Right lobe of liver (tissue), 6 donors: ENCODE data around the gene GRB7. TPM values are rescaled to one million over a fixed set of nuclear protein-coding genes. Genes with fewer than 3 reads are reported as not detected.

Source experiments
- ATAC-seq, 4 donors: fragments of 200-7000 bp; cut with Tn5 transposase; one replicate each; pipeline ENCODE4 v1.9.1; 2020; ENCODE audit warnings: mild to moderate bottlenecking in 4 of 4, moderate library complexity in 4 of 4
- DNase-seq, 3 donors: peaks; one replicate each; pipeline ENCODE4 v3.0.0-alpha.2; 2020
- H3K27ac ChIP-seq, 3 donors: fragments of 200-600 bp; one replicate each; pipeline ENCODE4 v1.8.0; 2022
- H3K27me3 ChIP-seq, 2 donors: fragments of 200-600 bp; one replicate each; pipeline ENCODE4 v1.8.0; 2022
- H3K36me3 ChIP-seq, 4 donors: fragments of 200-600 bp; sonication (generic) in 1 of 4; one replicate each; pipeline versions ENCODE4 v1.5.1 to v1.8.0; 2017 to 2022; ENCODE audit warnings: control low read depth in 1 of 4
- H3K4me1 ChIP-seq, 4 donors: fragments of 200-600 bp; sonication (generic) in 1 of 4; one replicate each; pipeline versions ENCODE4 v1.5.1 to v1.8.0; 2017 to 2022; ENCODE audit warnings: control low read depth in 1 of 4
- H3K4me3 ChIP-seq, 3 donors: fragments of 200-600 bp; one replicate each; pipeline ENCODE4 v1.8.0; 2022
- H3K9me3 ChIP-seq, 4 donors: fragments of 200-600 bp; sonication (generic) in 1 of 4; one replicate each; pipeline versions ENCODE4 v1.5.1 to v1.8.0; 2017 to 2022; ENCODE audit warnings: control low read depth in 1 of 4
- CTCF ChIP-seq, 4 donors: fragments of 200-600 bp in 3 of 4; fragments of 450-650 bp in 1 of 4; IDR thresholded peaks; one replicate each; pipeline versions ENCODE4 v1.5.1 to v1.8.0; 2016 to 2022; ENCODE audit warnings: antibody characterized with exemption in 4 of 4, mild to moderate bottlenecking in 2 of 4
- POLR2A ChIP-seq: fragments of 450-650 bp; IDR thresholded peaks from one replicate; pipeline ENCODE4 v1.6.1; 2017; ENCODE audit warnings: antibody characterized with exemption, mild to moderate bottlenecking
- WGBS: methylation state at CpG from one replicate; pipeline ENCODE4 v1.1.6; 2018; ENCODE audit warnings: low coverage, low lambda C conversion rate; ENCODE audit not compliant: insufficient coverage; ENCODE audit errors: missing lambda C conversion rate; 5-methylcytosine and 5-hydroxymethylcytosine counted together
- intact Hi-C, 2 donors: fragments of 100-400 bp; cut with DNase I; formaldehyde crosslinking; loops; one replicate each; pipeline versions ENCODE4 v1.11.2 to v1.14.1; 2022
- total RNA-seq, 6 experiments: library from RNA; depleted of rRNA in 2 of 6; stranded (reverse); fragments of >200 nt in 2 of 6; fragmentation: NEBNext Ultra II Directional in 3 of 6; extraction: Animal tissue kit (Norgen Biotek cat#: 25700) in 3 of 6; gene quantifications; one replicate each; pipeline versions ENCODE4 v1.1.0 to v1.2.4, GENCODE V29; 2016 to 2023
- donor health status: DM: no; HTN: yes; CAD: no.
- donor health status: DM: no; HTN: no; CAD: no.
- donor health status: DM: no; HTN: no; CAD: no.
- donor health status: DM: no; HTN: yes; CAD: no.
- donor health status: DM: no; HTN: yes; CAD: no.

Gene GRB7
- total RNA-seq, 6 experiments from 2014 or later = 2.1 to 10.9 (median 7.5) TPM

GRCh38 chr17:39700148-39700987, 37.4 kb upstream of the GRB7 start:
- peak in 1 of 4 donors; percentile 5 for ATAC-seq
- H3K9me3 ChIP-seq = no peaks in the 10 kb centered on the region
- DNase-seq = no peak
- H3K27ac ChIP-seq = peak overlapping the region; percentile 34 to 95 (median 35)
- peaks cover 0 to 55% (median 27%) of the 10 kb centered on the region in 4 donors for H3K4me1 ChIP-seq
- 0% methylated on average over 6 of the region's 57 CpGs for WGBS
- H3K36me3 ChIP-seq = no peaks in the 10 kb centered on the region
- TF ChIP-seq CTCF (IDR thresholded peaks at IDR 0.05) (no peak), POLR2A (no peak)
- intact Hi-C loops = no loop called here
- H3K27me3 ChIP-seq = no peaks in the 10 kb centered on the region
- H3K4me3 ChIP-seq = peak overlapping the region; percentile 54 to 78 (median 62)

GRCh38 chr17:39701012-39701783, 36.5 kb upstream of the GRB7 start:
- peak overlapping the region in 1 of 3 donors; percentile 78 for H3K4me3 ChIP-seq
- ATAC-seq (no peak), DNase-seq (no peak)
- no peaks in the 10 kb centered on the region for H3K27me3 ChIP-seq
- no peaks in the 10 kb centered on the region for H3K36me3 ChIP-seq
- H3K4me1 ChIP-seq = peaks cover 0 to 57% (median 28%) of the 10 kb centered on the region in 4 donors
- no peaks in the 10 kb centered on the region for H3K9me3 ChIP-seq
- TF ChIP-seq CTCF (IDR thresholded peaks at IDR 0.05) (no peak), POLR2A (no peak)
- 31% methylated on average over 6 of the region's 10 CpGs for WGBS
- intact Hi-C loops = no loop called here
- peak overlapping the region in 1 of 3 donors; percentile 95 for H3K27ac ChIP-seq

GRCh38 chr17:39701784-39702422, 35.8 kb upstream of the GRB7 start:
- no peak for DNase-seq
- H3K4me3 ChIP-seq = no peak overlapping the region
- intact Hi-C loops = no loop called here
- H3K36me3 ChIP-seq = no peaks in the 10 kb centered on the region
- H3K27me3 ChIP-seq = no peaks in the 10 kb centered on the region
- H3K27ac ChIP-seq = peak overlapping the region in 2 of 3 donors; percentile 81 to 95
- no peaks in the 10 kb centered on the region for H3K9me3 ChIP-seq
- peaks cover 0 to 61% (median 30%) of the 10 kb centered on the region in 4 donors for H3K4me1 ChIP-seq
- 38% methylated on average over 3 of the region's 4 CpGs for WGBS
- no peak for TF ChIP-seq CTCF (IDR thresholded peaks at IDR 0.05)
- TF ChIP-seq POLR2A = no peak
- ATAC-seq = no peak
